BJ (cell line): Measurements from ENCODE around the gene SLC16A5. TPM values are rescaled to one million over a fixed set of nuclear protein-coding genes. Genes with fewer than 3 reads are reported as not detected.

Experiments
- CTCF ChIA-PET: fragments of 350-600 bp; formaldehyde crosslinking; extraction: SDS; loops from one replicate; lab custom pipeline; 2021; ENCODE audit warnings: antibody characterized with exemption, inconsistent platforms; lab: Yijun Ruan, JAX
- POLR2A ChIA-PET: fragments of 300-600 bp; sonication (Branson Sonifier 250); formaldehyde crosslinking; extraction: SDS; loops from one replicate; lab custom pipeline; 2021; ENCODE audit warnings: antibody characterized with exemption; lab: Charles Lee
- DNase-seq: peaks from one replicate; pipeline ENCODE4 v3.0.0-alpha.2; 2011; ENCODE audit warnings: low read depth
- H3K27me3 ChIP-seq: 2 replicates; pipeline ENCODE4 v1.6.0; 2011; ENCODE audit warnings: low read length; ENCODE audit not compliant: control insufficient read depth, insufficient read depth
- H3K36me3 ChIP-seq: 2 replicates; pipeline ENCODE4 v1.5.1; 2011; ENCODE audit warnings: low read length; ENCODE audit not compliant: control insufficient read depth, insufficient read depth
- H3K4me3 ChIP-seq: 2 replicates; pipeline ENCODE4 v1.5.1; 2011; ENCODE audit warnings: low read depth, mild to moderate bottlenecking, control low read depth, low read length
- polyA plus RNA-seq: library from polyadenylated mRNA; depleted of rRNA; stranded (reverse); fragments of >200 nt; gene quantifications from 2 replicates; pipeline ENCODE4 v1.2.3, GENCODE V29; 2011
- TF ChIP-seq, protein P1 (sequence below): IDR thresholded peaks from 2 replicates; pipeline ENCODE4 v1.5.1; 2011; ENCODE audit warnings: low read depth, mild to moderate bottlenecking, control low read depth, inconsistent platforms, low read length, moderate library complexity; ENCODE audit not compliant: insufficient read depth

SLC16A5 gene
- polyA plus RNA-seq, 1 experiment, result 18.3 TPM

DNA sequence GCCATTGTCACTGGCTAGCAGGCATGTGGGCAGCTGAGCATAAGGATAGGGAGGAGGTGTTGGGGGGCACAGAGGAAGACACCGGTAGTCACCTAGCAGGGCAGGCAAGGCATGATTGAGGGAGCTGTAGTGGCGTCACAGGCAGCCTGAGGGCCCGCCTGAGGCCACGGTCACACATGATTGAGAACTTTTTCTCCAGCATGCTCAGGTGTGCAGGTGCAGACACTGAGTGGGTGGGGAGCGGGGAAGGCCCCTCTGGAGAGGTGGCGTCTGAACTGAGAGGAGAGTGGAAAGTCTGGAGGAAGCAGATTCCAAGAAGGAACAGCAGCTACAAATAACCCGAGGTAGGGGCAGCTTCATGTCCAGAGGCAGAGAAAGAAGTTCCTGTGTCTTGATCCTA lies 11.1 kb downstream of the SLC16A5 start:
- DNase-seq, result no peak
- H3K36me3 ChIP-seq, result peaks cover 19% of the 10 kb centered on the region
- CTCF ChIA-PET, result interaction anchor here (0.6 kb wide), 1 partner anchor 132 kb away, joined by 3 read pairs; no protein-coding TSS in a partner anchor
- TF ChIP-seq, protein P1, sequence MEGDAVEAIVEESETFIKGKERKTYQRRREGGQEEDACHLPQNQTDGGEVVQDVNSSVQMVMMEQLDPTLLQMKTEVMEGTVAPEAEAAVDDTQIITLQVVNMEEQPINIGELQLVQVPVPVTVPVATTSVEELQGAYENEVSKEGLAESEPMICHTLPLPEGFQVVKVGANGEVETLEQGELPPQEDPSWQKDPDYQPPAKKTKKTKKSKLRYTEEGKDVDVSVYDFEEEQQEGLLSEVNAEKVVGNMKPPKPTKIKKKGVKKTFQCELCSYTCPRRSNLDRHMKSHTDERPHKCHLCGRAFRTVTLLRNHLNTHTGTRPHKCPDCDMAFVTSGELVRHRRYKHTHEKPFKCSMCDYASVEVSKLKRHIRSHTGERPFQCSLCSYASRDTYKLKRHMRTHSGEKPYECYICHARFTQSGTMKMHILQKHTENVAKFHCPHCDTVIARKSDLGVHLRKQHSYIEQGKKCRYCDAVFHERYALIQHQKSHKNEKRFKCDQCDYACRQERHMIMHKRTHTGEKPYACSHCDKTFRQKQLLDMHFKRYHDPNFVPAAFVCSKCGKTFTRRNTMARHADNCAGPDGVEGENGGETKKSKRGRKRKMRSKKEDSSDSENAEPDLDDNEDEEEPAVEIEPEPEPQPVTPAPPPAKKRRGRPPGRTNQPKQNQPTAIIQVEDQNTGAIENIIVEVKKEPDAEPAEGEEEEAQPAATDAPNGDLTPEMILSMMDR, result no peak
- no peak overlapping the region for H3K4me3 ChIP-seq
- no peaks in the 10 kb centered on the region for H3K27me3 ChIP-seq
- POLR2A ChIA-PET, result no interaction called here

DNA sequence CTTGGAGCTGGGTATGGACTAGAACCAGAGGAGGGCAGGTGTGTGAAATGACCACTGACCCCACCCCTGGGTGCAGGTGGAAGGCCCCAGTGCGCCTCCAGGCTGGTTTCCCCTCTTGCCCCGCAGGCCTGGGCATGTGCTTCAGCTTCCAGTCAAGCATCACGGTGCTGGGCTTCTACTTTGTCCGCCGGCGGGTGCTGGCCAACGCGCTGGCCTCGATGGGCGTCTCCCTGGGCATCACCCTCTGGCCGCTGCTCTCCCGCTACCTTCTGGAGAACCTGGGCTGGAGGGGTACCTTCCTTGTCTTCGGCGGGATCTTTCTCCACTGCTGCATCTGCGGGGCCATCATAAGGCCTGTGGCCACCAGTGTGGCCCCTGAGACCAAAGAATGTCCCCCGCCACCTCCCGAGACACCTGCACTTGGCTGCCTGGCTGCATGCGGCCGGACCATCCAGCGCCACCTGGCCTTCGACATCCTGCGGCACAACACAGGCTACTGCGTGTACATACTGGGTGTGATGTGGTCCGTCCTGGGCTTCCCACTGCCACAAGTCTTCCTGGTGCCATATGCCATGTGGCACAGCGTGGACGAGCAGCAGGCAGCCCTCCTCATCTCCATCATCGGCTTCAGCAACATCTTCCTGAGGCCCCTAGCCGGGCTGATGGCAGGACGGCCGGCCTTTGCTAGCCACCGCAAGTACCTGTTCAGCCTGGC lies 12.3 kb downstream of the SLC16A5 start:
- TF ChIP-seq, protein P1, result no peak
- no peak for DNase-seq
- Histone ChIP-seq H3K36me3 (peaks cover 22% of the 10 kb centered on the region), H3K4me3 (no peak overlapping the region), H3K27me3 (no peaks in the 10 kb centered on the region)
- ChIA-PET CTCF (interaction anchor here (0.6 kb wide), 1 partner anchor 14 kb away, joined by 4 read pairs; no protein-coding TSS in a partner anchor), POLR2A (no interaction called here)

DNA sequence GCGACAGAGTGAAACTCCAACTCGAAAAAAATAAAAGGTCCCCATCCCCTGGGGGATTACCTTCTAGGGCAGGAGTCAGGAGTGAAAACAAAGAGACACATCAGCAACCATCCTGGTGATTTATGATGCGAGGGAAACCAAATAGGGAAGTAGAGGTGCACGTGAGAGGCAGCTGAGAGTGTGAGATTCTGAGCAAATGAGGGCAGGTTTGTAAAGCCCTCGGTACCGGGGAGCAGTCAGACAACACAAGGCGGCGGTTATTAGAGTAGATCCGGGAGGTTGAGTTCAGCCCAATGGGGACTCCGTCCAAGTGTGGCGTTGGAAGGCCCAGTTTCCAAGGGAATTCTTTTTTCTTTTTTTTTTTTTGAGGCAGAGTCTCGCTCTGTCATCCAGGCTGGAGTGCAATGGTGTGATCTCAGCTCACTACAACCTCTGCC lies 14.6 kb downstream of the SLC16A5 start:
- TF ChIP-seq, protein P1, result no peak
- CTCF ChIA-PET, result no interaction called here
- POLR2A ChIA-PET, result no interaction called here
- Histone ChIP-seq H3K27me3 (no peaks in the 10 kb centered on the region), H3K36me3 (peaks cover 25% of the 10 kb centered on the region), H3K4me3 (no peak overlapping the region)
- no peak for DNase-seq

DNA sequence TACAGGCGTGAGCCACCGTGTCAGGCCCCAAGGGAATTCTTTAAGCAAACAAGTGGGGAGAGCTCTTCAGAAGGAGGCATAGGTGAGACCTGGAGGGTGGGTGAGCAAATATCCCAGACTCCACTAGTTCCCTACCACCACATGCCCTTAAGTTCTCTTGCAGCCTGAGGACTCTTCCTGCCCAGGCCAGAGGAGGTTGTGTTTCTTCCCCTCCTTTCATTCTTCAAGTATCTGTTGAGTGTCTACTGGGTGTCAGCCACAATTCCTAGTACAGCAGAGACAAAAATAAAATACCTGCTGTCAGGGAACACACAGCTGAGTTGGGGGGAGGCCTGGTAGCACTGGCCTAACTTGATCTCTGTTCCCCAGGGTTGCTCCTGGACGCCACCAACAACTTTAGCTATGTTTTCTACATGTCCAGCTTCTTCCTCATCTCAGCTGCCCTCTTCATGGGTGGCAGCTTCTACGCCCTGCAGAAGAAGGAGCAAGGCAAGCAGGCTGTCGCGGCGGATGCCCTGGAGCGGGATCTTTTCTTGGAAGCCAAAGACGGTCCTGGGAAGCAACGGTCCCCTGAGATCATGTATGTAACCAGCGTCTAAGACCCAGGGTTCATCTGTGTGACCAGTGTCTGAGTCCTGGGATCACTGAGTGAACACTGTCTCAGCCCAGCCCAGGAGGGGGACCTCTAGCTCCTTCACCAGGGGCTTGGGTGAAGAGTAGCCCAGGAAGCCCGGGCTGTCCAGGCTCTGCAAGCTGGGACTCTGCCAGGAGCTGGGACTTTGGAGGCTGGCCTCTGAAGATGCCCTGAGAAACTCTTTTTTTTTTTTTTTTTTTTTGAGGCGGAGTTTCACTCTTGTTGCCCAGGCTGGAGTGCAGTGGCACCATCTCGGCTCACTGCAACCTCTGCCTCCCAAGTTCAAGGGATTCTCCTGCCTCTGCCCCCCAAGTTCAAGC lies 16.1 kb downstream of the SLC16A5 start:
- no peak overlapping the region for H3K4me3 ChIP-seq
- DNase-seq, result no peak
- CTCF ChIA-PET, result interaction anchor here (0.8 to 4.7 kb wide), 11 partner anchors 10 to 142 kb away, joined by 3 to 47 read pairs (median 4); partner anchors contain the start of gene NT5C
- H3K36me3 ChIP-seq, result peaks cover 20% of the 10 kb centered on the region
- TF ChIP-seq, protein P1, result no peak
- POLR2A ChIA-PET, result no interaction called here
- no peaks in the 10 kb centered on the region for H3K27me3 ChIP-seq
